Measurements from ENCODE around the gene ZFR.

GRCh38 chr5:32331217-32331934, 113.2 kb downstream of the ZFR start:
- TF ChIP-seq CTCF (optimal IDR thresholded peaks at IDR 0.05 in 1 of 3, IDR thresholded peaks at IDR 0.05 in 1 of 3, conservative IDR thresholded peaks at IDR 0.05 in 1 of 3; ENCODE audit: extremely low read depth in 1 of 3, insufficient read depth in 2 of 3, low read length in 3 of 3), result no peak
- no peak for TF ChIP-seq EZH2 (IDR thresholded peaks at IDR 0.05; ENCODE audit: low read length)

All from keratinocyte (primary cell).